ENCODE results near the gene ADGRA3. TPM values are rescaled to one million over a fixed set of nuclear protein-coding genes. Genes with fewer than 3 reads are reported as not detected.

The ADGRA3 gene
- total RNA-seq, 1 experiment from 2014 or later = 56.5 TPM

- peak overlapping the region in 2 of 3 experiments; percentile 10 to 21; a peak in 1 of 7 replicates for H3K27ac Mint-ChIP-seq
- H3K14ac ChIP-seq (ENCODE audit: insufficient read depth, low read length) = no peak overlapping the region
- TF ChIP-seq CTCF (conservative IDR thresholded peaks at IDR 0.05) = no peak
- no peak overlapping the region for H3K56ac ChIP-seq (ENCODE audit: insufficient read length, low read depth, low read length)
- H3K23me2 ChIP-seq (ENCODE audit: insufficient read length, low read depth, low read length, poor library complexity, severe bottlenecking) = no peaks in the 10 kb centered on the region
- no peak overlapping the region for H2BK5ac ChIP-seq (ENCODE audit: insufficient read length, low read length)
- H2AFZ ChIP-seq (ENCODE audit: low read length) = no peak overlapping the region
- no peak overlapping the region for H4K91ac ChIP-seq (ENCODE audit: insufficient read length, low read depth, low read length)
- no peaks in the 10 kb centered on the region for H3K79me1 ChIP-seq (ENCODE audit: insufficient read depth, low read depth, low read length, poor library complexity, severe bottlenecking)
- no peaks in the 10 kb centered on the region for H4K20me1 ChIP-seq (ENCODE audit: control insufficient read depth, insufficient read depth, insufficient read length)
- H3K9me3 ChIP-seq (ENCODE audit: control insufficient read depth, low read depth, low read length) = no peaks in the 10 kb centered on the region
- H3K36me3 Mint-ChIP-seq (ENCODE audit: insufficient read depth in 1 of 3, low read depth in 3 of 3) = peaks cover 8 to 15% (median 11%) of the 10 kb centered on the region in 3 experiments; a peak in 6 of 7 replicates
- H3K4me2 ChIP-seq (ENCODE audit: insufficient read depth, insufficient read length, low read length) = no peak overlapping the region
- no peaks in the 10 kb centered on the region; the same call in 1 of the 2 replicates for H3K4me1 ChIP-seq (ENCODE audit: insufficient read depth, low read length)
- WGBS (ENCODE audit: extremely low coverage, insufficient read length, low lambda C conversion rate) = no CpG with 5 or more reads among the region's 4 CpGs
- no peaks in the 10 kb centered on the region for H3K27me3 Mint-ChIP-seq (ENCODE audit: low read depth)
- no peak overlapping the region for H2BK12ac ChIP-seq (ENCODE audit: insufficient read length, low read depth, low read length)
- H2BK120ac ChIP-seq (ENCODE audit: low read depth, low read length, poor library complexity, severe bottlenecking) = no peak overlapping the region
- peaks cover 29 to 33% of the 10 kb centered on the region in 2 experiments for H3K4me1 Mint-ChIP-seq
- DNase-seq = no peak
- H3K23ac ChIP-seq (ENCODE audit: insufficient read length, low read depth, low read length) = no peak overlapping the region
- H3K9me3 Mint-ChIP-seq = no peaks in the 10 kb centered on the region
- H3K18ac ChIP-seq (ENCODE audit: insufficient read length, low read depth, low read length) = no peak overlapping the region
- no peak overlapping the region for H4K8ac ChIP-seq (replicated peaks; ENCODE audit: insufficient read length, low read depth, low read length)
- no peak overlapping the region for H3K4me3 Mint-ChIP-seq
- H3K9ac ChIP-seq (ENCODE audit: extremely low read depth, insufficient read length, low read length) = no peak overlapping the region
- H3K79me2 ChIP-seq (ENCODE audit: insufficient read depth, low read length) = no peaks in the 10 kb centered on the region
- H3K27me3 ChIP-seq (ENCODE audit: insufficient read depth, low read length) = no peaks in the 10 kb centered on the region
- no peak overlapping the region for H2BK20ac ChIP-seq (ENCODE audit: low read depth, low read length, poor library complexity, severe bottlenecking)
- no peak overlapping the region for H3T11ph ChIP-seq (ENCODE audit: low read length)
- no peak overlapping the region for H3K4ac ChIP-seq (ENCODE audit: low read depth, low read length)
- no peak overlapping the region for H3K27ac ChIP-seq (ENCODE audit: insufficient read length, low read depth, low read length)
- no peak overlapping the region for H2BK15ac ChIP-seq (ENCODE audit: low read depth, low read length)
- no peak overlapping the region for H2AK5ac ChIP-seq (ENCODE audit: insufficient read length, low read length)
- H4K5ac ChIP-seq (ENCODE audit: insufficient read length, low read depth, low read length) = no peak overlapping the region
Measured at GRCh38 chr4:22458098-22458497, 57.8 kb downstream of the ADGRA3 start.

All from H9 (cell line).